MM.1S (cell line): Measurements from ENCODE around the gene ITPR1.

ENCODE experiments used
- DNase-seq: peaks from one replicate; pipeline ENCODE4 v3.0.0-alpha.2; 2015
- H2AFZ ChIP-seq: fragments of 300-600 bp; sonication (generic); 2 replicates; pipeline ENCODE4 v1.6.0; 2016; ENCODE audit warnings: antibody characterized with exemption, low read length
- H3F3A ChIP-seq: fragments of 300-600 bp; sonication (generic); 2 replicates; pipeline ENCODE4 v1.6.1; 2016; ENCODE audit warnings: mild to moderate bottlenecking, antibody characterized with exemption, low read length, moderate library complexity, mixed read lengths; ENCODE audit not compliant: insufficient read depth
- H3K27ac ChIP-seq: fragments of 300-600 bp; sonication (generic); 2 replicates; pipeline ENCODE4 v1.5.1; 2016; ENCODE audit warnings: mild to moderate bottlenecking, low read length
- H3K27me3 ChIP-seq: fragments of 300-600 bp; sonication (generic); replicated peaks from 2 replicates; pipeline ENCODE4 v1.6.0; 2016; ENCODE audit warnings: low read length; ENCODE audit not compliant: insufficient read depth
- H3K36me3 ChIP-seq: fragments of 300-600 bp; sonication (generic); replicated peaks from 2 replicates; pipeline ENCODE4 v1.6.1; 2016; ENCODE audit warnings: mild to moderate bottlenecking, low read length, mixed read lengths; ENCODE audit not compliant: insufficient read depth
- H3K4me1 ChIP-seq: fragments of 300-600 bp; sonication (generic); 2 replicates; pipeline ENCODE4 v1.6.1; 2016; ENCODE audit warnings: low read length, mixed read lengths
- H3K4me2 ChIP-seq: fragments of 300-600 bp; sonication (generic); 2 replicates; pipeline ENCODE4 v1.6.0; 2016; ENCODE audit warnings: low read depth, low read length
- H3K4me3 ChIP-seq: fragments of 300-600 bp; sonication (generic); 2 replicates; pipeline ENCODE4 v1.5.1; 2016; ENCODE audit warnings: low read length, mixed read lengths
- H3K79me2 ChIP-seq: fragments of 300-600 bp; sonication (generic); 2 replicates; pipeline ENCODE4 v1.6.1; 2016; ENCODE audit warnings: mixed run types, low read length, mixed read lengths
- H3K9ac ChIP-seq: fragments of 300-600 bp; sonication (generic); 2 replicates; pipeline ENCODE4 v1.6.1; 2016; ENCODE audit warnings: low read length, mixed read lengths
- H3K9me2 ChIP-seq: fragments of 300-600 bp; sonication (generic); replicated peaks from 2 replicates; pipeline ENCODE4 v1.6.1; 2016; ENCODE audit warnings: mild to moderate bottlenecking, low read length, mixed read lengths; ENCODE audit not compliant: insufficient read depth
- H3K9me3 ChIP-seq: fragments of 300-600 bp; sonication (generic); replicated peaks from 2 replicates; pipeline ENCODE4 v1.6.1; 2016; ENCODE audit warnings: mild to moderate bottlenecking, low read length, mixed read lengths; ENCODE audit not compliant: insufficient read depth
- H4K20me1 ChIP-seq: fragments of 300-600 bp; sonication (generic); 2 replicates; pipeline ENCODE4 v1.6.1; 2016; ENCODE audit warnings: mild to moderate bottlenecking, low read length, moderate library complexity, mixed read lengths; ENCODE audit not compliant: insufficient read depth
- CTCF ChIP-seq: fragments of 300-600 bp; sonication (generic); IDR thresholded peaks from 2 replicates; pipeline ENCODE4 v1.5.1; 2016; ENCODE audit warnings: antibody characterized with exemption, low read length, mixed read lengths
- EZH2 ChIP-seq: fragments of 300-600 bp; sonication (generic); optimal IDR thresholded peaks from 2 replicates; pipeline ENCODE3; 2017; ENCODE audit warnings: low read depth, mild to moderate bottlenecking, antibody characterized with exemption, low read length, mixed read lengths
- EZH2phosphoT487 ChIP-seq: fragments of 300-600 bp; sonication (generic); IDR thresholded peaks from 2 replicates; pipeline ENCODE4 v1.6.1; 2018; ENCODE audit warnings: antibody characterized with exemption, low read length

ITPR1 gene

GRCh38 chr3:4584456-4585249, 91.5 kb downstream of the ITPR1 start:
- Histone ChIP-seq H3K79me2 (no peaks in the 10 kb centered on the region), H3K4me2 (peak overlapping the region; percentile 37; the same call in 1 of the 2 replicates), H3K9ac (no peak overlapping the region), H3F3A (no peaks in the 10 kb centered on the region), H2AFZ (no peak overlapping the region), H3K4me1 (no peaks in the 10 kb centered on the region), H3K9me3 (no peaks in the 10 kb centered on the region), H3K27me3 (no peaks in the 10 kb centered on the region), H3K9me2 (no peaks in the 10 kb centered on the region), H3K4me3 (peak overlapping the region; percentile 37), H3K27ac (no peak overlapping the region), H3K36me3 (no peaks in the 10 kb centered on the region), H4K20me1 (no peaks in the 10 kb centered on the region)
- TF ChIP-seq EZH2phosphoT487 (no peak), CTCF (no peak), EZH2 (no peak)
- DNase-seq, result no peak

GRCh38 chr3:4586381-4586780, 93.2 kb downstream of the ITPR1 start:
- no peak for TF ChIP-seq EZH2
- no peak for TF ChIP-seq EZH2phosphoT487
- no peak for TF ChIP-seq CTCF
- Histone ChIP-seq H3K27ac (no peak overlapping the region), H3K36me3 (no peaks in the 10 kb centered on the region), H3K79me2 (no peaks in the 10 kb centered on the region), H3K9me2 (no peaks in the 10 kb centered on the region), H3K4me2 (no peak overlapping the region), H3K9ac (no peak overlapping the region), H3K27me3 (no peaks in the 10 kb centered on the region), H3F3A (no peaks in the 10 kb centered on the region), H2AFZ (no peak overlapping the region), H4K20me1 (no peaks in the 10 kb centered on the region), H3K4me3 (no peak overlapping the region), H3K4me1 (no peaks in the 10 kb centered on the region), H3K9me3 (no peaks in the 10 kb centered on the region)
- DNase-seq, result no peak

GRCh38 chr3:4587061-4587837, 94.1 kb downstream of the ITPR1 start:
- no peak overlapping the region for H2AFZ ChIP-seq
- H3K4me2 ChIP-seq, result no peak overlapping the region
- no peak for DNase-seq
- no peak overlapping the region for H3K9ac ChIP-seq
- no peaks in the 10 kb centered on the region for H3K27me3 ChIP-seq
- H3K4me1 ChIP-seq, result no peaks in the 10 kb centered on the region
- no peaks in the 10 kb centered on the region for H3K79me2 ChIP-seq
- H4K20me1 ChIP-seq, result no peaks in the 10 kb centered on the region
- no peak overlapping the region for H3K4me3 ChIP-seq
- TF ChIP-seq EZH2 (no peak), CTCF (no peak), EZH2phosphoT487 (no peak)
- H3K27ac ChIP-seq, result no peak overlapping the region
- H3K9me3 ChIP-seq, result no peaks in the 10 kb centered on the region
- no peaks in the 10 kb centered on the region for H3K9me2 ChIP-seq
- H3F3A ChIP-seq, result no peaks in the 10 kb centered on the region
- H3K36me3 ChIP-seq, result no peaks in the 10 kb centered on the region
